Measurements from ENCODE around the gene MAL. TPM values are rescaled to one million over a fixed set of nuclear protein-coding genes. Genes with fewer than 3 reads are reported as not detected.

The MAL gene
- total RNA-seq, 4 donors from 2014 or later, result 6.5 to 29.4 (median 11.8) TPM

DNA sequence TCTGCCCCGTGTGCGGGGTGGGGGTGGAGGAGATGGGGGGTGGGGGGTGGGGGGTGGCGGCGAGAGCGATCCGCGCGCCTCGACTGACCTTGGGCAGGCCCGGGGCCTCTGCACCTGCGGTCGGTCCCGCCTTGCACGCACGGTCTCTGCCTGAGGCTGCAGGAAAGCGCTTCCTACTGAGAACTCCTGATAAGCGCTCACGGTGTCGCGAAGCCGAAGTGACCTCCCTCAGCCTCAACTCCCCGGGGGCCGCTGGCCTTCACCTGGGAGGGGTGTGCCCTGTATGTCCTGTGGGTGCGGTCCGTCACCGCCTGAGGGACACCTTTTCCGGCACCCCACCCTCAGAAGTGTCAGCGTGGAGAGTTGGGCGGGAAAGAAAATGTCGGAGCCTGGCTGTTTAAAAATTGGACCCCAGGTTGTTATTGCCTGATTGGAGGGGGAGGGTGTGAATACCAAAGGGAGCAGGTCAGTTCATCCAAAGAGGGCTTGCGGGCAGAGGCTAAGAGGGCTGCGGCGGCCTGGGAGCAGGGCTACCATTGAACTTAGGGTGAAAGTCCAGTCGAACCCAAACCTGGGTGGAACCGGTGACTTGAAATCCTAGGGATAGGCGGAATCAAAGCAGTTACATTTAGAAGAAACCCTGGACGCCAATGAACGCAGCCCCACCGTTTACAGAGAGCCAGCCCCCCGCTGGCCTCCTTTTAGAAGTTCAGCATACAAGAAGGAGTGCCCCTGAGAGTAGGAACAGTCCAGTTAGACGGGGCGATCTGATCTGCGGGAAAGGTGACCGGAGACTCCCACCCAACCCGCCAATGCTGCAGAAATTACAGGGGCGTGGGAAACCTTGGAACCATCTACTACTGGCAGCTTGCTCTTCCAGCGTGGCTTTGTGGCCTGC lies 1.2 kb downstream of the MAL start:
- Histone ChIP-seq H3K4me3 (peak overlapping the region; percentile 43), H3K9me3 (no peaks in the 10 kb centered on the region), H3K27ac (no peak overlapping the region), H3K36me3 (no peaks in the 10 kb centered on the region), H3K4me1 (peaks cover 24% of the 10 kb centered on the region), H3K27me3 (peaks cover 70% of the 10 kb centered on the region)
- no peak for DNase-seq (ENCODE audit: low spot score in 2 of 2)
- 7% methylated on average over 36 of the region's 47 CpGs for WGBS
- TF ChIP-seq POLR2A (IDR thresholded peaks at IDR 0.05) (no peak), EP300 (IDR thresholded peaks at IDR 0.05) (no peak), POLR2AphosphoS5 (IDR thresholded peaks at IDR 0.05) (no peak)
- TF ChIP-seq, protein P1, sequence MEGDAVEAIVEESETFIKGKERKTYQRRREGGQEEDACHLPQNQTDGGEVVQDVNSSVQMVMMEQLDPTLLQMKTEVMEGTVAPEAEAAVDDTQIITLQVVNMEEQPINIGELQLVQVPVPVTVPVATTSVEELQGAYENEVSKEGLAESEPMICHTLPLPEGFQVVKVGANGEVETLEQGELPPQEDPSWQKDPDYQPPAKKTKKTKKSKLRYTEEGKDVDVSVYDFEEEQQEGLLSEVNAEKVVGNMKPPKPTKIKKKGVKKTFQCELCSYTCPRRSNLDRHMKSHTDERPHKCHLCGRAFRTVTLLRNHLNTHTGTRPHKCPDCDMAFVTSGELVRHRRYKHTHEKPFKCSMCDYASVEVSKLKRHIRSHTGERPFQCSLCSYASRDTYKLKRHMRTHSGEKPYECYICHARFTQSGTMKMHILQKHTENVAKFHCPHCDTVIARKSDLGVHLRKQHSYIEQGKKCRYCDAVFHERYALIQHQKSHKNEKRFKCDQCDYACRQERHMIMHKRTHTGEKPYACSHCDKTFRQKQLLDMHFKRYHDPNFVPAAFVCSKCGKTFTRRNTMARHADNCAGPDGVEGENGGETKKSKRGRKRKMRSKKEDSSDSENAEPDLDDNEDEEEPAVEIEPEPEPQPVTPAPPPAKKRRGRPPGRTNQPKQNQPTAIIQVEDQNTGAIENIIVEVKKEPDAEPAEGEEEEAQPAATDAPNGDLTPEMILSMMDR (IDR thresholded peaks at IDR 0.05), result no peak

DNA sequence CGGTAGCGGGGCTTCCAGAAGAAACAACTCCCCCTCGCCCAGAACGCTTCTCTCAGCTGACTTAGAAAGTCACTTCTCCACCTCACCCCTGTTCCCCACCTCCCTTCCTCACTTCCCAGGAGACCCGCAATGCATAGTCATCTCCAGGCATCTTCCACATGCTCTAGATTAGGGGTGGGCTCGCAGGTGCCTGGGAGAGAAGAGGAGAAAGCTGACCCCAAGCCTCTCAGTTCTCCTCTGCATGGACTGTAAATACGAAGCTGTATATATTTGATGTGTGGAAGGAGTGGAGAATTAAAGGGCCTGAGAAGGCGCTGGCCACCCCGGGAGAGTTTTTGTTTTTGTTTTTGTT lies 1.8 kb downstream of the MAL start:
- no peak overlapping the region for H3K27ac ChIP-seq
- H3K27me3 ChIP-seq, result peaks cover 70% of the 10 kb centered on the region
- H3K9me3 ChIP-seq, result no peaks in the 10 kb centered on the region
- 41% methylated on average over 9 of the region's 9 CpGs for WGBS
- TF ChIP-seq, protein P1 (IDR thresholded peaks at IDR 0.05), result no peak
- TF ChIP-seq EP300 (IDR thresholded peaks at IDR 0.05), result no peak
- TF ChIP-seq POLR2A (IDR thresholded peaks at IDR 0.05), result no peak
- no peak for TF ChIP-seq POLR2AphosphoS5 (IDR thresholded peaks at IDR 0.05)
- H3K36me3 ChIP-seq, result no peaks in the 10 kb centered on the region
- no peak overlapping the region for H3K4me3 ChIP-seq
- DNase-seq (ENCODE audit: low spot score in 2 of 2), result no peak
- peaks cover 24% of the 10 kb centered on the region for H3K4me1 ChIP-seq

DNA sequence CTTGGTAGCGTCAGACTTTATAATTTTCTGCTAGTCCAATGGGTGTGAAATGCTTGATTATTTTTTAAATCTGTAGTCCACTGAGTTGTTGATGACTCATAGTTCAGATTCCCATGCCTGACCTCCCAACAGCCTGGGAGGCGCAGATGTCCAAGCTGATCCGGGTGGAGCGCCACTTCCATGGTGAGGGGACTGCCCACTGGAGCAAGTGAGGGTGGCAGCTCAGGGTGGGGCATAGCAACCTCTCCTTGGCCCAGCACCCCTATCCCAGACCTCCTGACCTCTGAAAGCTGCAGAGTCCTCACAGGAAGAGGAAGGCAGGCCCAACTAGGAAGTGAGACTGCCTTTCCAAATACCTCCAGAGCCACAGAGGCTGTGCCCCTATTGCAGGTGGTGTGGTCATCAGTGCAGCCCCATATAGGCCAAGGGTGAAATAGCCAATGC lies 4.4 kb downstream of the MAL start:
- Histone ChIP-seq H3K27me3 (peaks cover 69% of the 10 kb centered on the region), H3K9me3 (no peaks in the 10 kb centered on the region), H3K36me3 (no peaks in the 10 kb centered on the region), H3K4me3 (no peak overlapping the region), H3K4me1 (peaks cover 22% of the 10 kb centered on the region), H3K27ac (no peak overlapping the region)
- 86% methylated on average over 4 of the region's 4 CpGs for WGBS
- DNase-seq (ENCODE audit: low spot score in 2 of 2), result no peak
- TF ChIP-seq POLR2AphosphoS5 (IDR thresholded peaks at IDR 0.05) (no peak), EP300 (IDR thresholded peaks at IDR 0.05) (no peak), POLR2A (IDR thresholded peaks at IDR 0.05) (no peak)
- TF ChIP-seq, protein P1 (IDR thresholded peaks at IDR 0.05), result no peak

DNA sequence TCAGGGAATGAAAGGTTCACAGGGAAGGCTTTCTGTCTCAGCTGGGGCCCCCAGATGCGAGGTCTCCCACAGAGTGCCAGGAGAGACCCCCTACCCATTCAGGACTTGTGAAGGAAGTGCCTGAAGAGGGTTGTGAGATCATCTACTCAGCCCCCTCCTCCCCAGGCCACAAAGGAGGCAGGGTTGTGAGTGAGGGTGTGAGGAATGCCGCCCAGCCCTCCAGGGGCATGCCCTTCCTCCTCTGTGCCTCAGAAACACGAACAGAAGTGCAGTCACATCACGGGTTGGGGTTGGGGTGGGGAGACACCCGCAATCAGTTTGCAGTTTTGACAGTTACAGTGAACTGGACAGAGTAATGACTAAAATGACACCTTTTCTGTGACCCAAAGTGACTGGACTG lies 5.0 kb downstream of the MAL start:
- Histone ChIP-seq H3K4me1 (peaks cover 16% of the 10 kb centered on the region), H3K27ac (no peak overlapping the region), H3K4me3 (no peak overlapping the region), H3K9me3 (no peaks in the 10 kb centered on the region), H3K27me3 (peaks cover 69% of the 10 kb centered on the region), H3K36me3 (no peaks in the 10 kb centered on the region)
- WGBS, result 50% methylated on average over 5 of the region's 5 CpGs
- TF ChIP-seq, protein P1 (IDR thresholded peaks at IDR 0.05), result no peak
- no peak for TF ChIP-seq EP300 (IDR thresholded peaks at IDR 0.05)
- no peak for TF ChIP-seq POLR2A (IDR thresholded peaks at IDR 0.05)
- TF ChIP-seq POLR2AphosphoS5 (IDR thresholded peaks at IDR 0.05), result no peak
- DNase-seq (ENCODE audit: low spot score in 2 of 2), result no peak

DNA sequence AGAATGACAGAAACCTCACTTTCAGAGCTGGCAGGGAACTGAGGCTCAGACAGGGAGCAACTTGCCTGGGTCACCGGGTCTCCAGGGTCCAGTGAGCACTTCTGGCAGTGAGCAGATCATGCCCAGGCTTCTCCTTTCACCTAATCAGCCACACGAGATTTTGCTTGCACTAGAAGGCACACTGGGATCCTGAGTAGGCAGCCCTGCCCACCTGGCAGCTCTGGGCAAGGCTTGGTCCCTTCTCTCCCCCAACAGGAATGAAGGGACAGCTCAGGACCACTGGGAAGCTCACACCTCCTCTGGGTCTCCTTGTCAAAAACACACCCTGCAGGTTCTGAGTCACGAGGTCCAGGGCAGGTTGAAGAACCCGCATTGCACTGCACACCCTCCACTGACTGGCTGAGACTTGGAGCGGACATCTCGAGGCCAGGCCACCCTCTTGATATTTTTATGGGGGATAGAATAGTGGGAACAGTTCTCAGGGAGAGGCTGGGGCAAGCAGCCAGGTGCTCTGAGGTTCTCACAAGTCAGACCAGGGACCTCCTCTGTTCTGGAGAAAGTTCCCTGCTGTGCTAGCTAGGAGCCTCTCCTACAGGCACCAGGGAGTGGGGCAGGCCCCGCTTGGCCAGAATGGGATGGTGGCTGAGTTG lies 5.7 kb downstream of the MAL start:
- Histone ChIP-seq H3K9me3 (no peaks in the 10 kb centered on the region), H3K4me3 (no peak overlapping the region), H3K4me1 (peaks cover 9% of the 10 kb centered on the region), H3K27me3 (peaks cover 62% of the 10 kb centered on the region), H3K27ac (peak overlapping the region; percentile 2), H3K36me3 (no peaks in the 10 kb centered on the region)
- TF ChIP-seq EP300 (IDR thresholded peaks at IDR 0.05) (no peak), POLR2A (IDR thresholded peaks at IDR 0.05) (no peak), POLR2AphosphoS5 (IDR thresholded peaks at IDR 0.05) (no peak)
- TF ChIP-seq, protein P1 (IDR thresholded peaks at IDR 0.05), result no peak
- WGBS, result 53% methylated on average over 5 of the region's 7 CpGs
- DNase-seq (ENCODE audit: low spot score in 2 of 2), result no peak

Data from suprapubic skin (tissue), 4 donors.